H9 (cell line): ENCODE measurements around the gene FARP1. TPM values are rescaled to one million over a fixed set of nuclear protein-coding genes. Genes with fewer than 3 reads are reported as not detected.

ENCODE experiments used
- DNase-seq: peaks from one replicate; pipeline ENCODE4 v3.0.0-alpha.2; 2017
- H2AFZ ChIP-seq: one replicate; pipeline ENCODE4 v1.6.1; 2013; ENCODE audit warnings: mild to moderate bottlenecking, low read length, control low read depth, moderate library complexity
- H2AK5ac ChIP-seq: 2 replicates; pipeline ENCODE4 v1.6.1; 2013; ENCODE audit warnings: low read length, control low read depth, mixed read lengths; ENCODE audit not compliant: insufficient read length
- H2BK120ac ChIP-seq: one replicate; pipeline ENCODE4 v1.6.1; 2013; ENCODE audit warnings: low read depth, mild to moderate bottlenecking, low read length, control low read depth, inconsistent platforms; ENCODE audit not compliant: poor library complexity, severe bottlenecking
- H2BK12ac ChIP-seq: 2 replicates; pipeline ENCODE4 v1.6.1; 2013; ENCODE audit warnings: low read length, control low read depth, mixed read lengths, low read depth; ENCODE audit not compliant: insufficient read length
- H2BK15ac ChIP-seq: 2 replicates; pipeline ENCODE4 v1.6.1; 2013; ENCODE audit warnings: low read depth, low read length, control low read depth
- H2BK20ac ChIP-seq: one replicate; pipeline ENCODE4 v1.6.1; 2013; ENCODE audit warnings: low read depth, mild to moderate bottlenecking, low read length, control low read depth, inconsistent platforms; ENCODE audit not compliant: poor library complexity, severe bottlenecking
- H2BK5ac ChIP-seq: 2 replicates; pipeline ENCODE4 v1.6.1; 2013; ENCODE audit warnings: low read length, control low read depth, mixed read lengths; ENCODE audit not compliant: insufficient read length
- H3K14ac ChIP-seq: 2 replicates; pipeline ENCODE4 v1.6.1; 2013; ENCODE audit warnings: low read length, control low read depth; ENCODE audit not compliant: insufficient read depth
- H3K18ac ChIP-seq: 2 replicates; pipeline ENCODE4 v1.6.1; 2013; ENCODE audit warnings: low read depth, mild to moderate bottlenecking, mixed read lengths, low read length, control low read depth; ENCODE audit not compliant: insufficient read length
- H3K23ac ChIP-seq: 2 replicates; pipeline ENCODE4 v1.6.1; 2013; ENCODE audit warnings: low read length, control low read depth, mixed read lengths, low read depth; ENCODE audit not compliant: insufficient read length
- H3K23me2 ChIP-seq: 2 replicates; pipeline ENCODE4 v1.6.1; 2013; ENCODE audit warnings: low read depth, mild to moderate bottlenecking, mixed read lengths, low read length, control low read depth; ENCODE audit not compliant: insufficient read length, poor library complexity, severe bottlenecking
- H3K27ac ChIP-seq: 2 replicates; pipeline ENCODE4 v1.5.1; 2013; ENCODE audit warnings: low read length, control low read depth, mixed read lengths, low read depth; ENCODE audit not compliant: insufficient read length
- H3K27me3 ChIP-seq: 2 replicates; pipeline ENCODE4 v1.6.1; 2013; ENCODE audit warnings: low read length, control low read depth, inconsistent platforms; ENCODE audit not compliant: insufficient read depth
- H3K4ac ChIP-seq: 2 replicates; pipeline ENCODE4 v1.6.1; 2013; ENCODE audit warnings: low read depth, mild to moderate bottlenecking, control low read depth, inconsistent platforms, low read length, moderate library complexity
- H3K4me1 ChIP-seq: 2 replicates; pipeline ENCODE4 v1.6.1; 2013; ENCODE audit warnings: low read length, control low read depth, inconsistent platforms; ENCODE audit not compliant: insufficient read depth
- H3K4me2 ChIP-seq: 2 replicates; pipeline ENCODE4 v1.6.1; 2013; ENCODE audit warnings: low read length, control low read depth, mixed read lengths; ENCODE audit not compliant: insufficient read length, insufficient read depth
- H3K56ac ChIP-seq: 2 replicates; pipeline ENCODE4 v1.6.1; 2013; ENCODE audit warnings: low read depth, mild to moderate bottlenecking, mixed read lengths, low read length, control low read depth; ENCODE audit not compliant: insufficient read length
- H3K79me1 ChIP-seq: 2 replicates; pipeline ENCODE4 v1.6.1; 2013; ENCODE audit warnings: low read depth, mild to moderate bottlenecking, moderate library complexity, low read length, control low read depth, inconsistent platforms; ENCODE audit not compliant: insufficient read depth, poor library complexity, severe bottlenecking
- H3K79me2 ChIP-seq: 2 replicates; pipeline ENCODE4 v1.6.1; 2013; ENCODE audit warnings: low read length, control low read depth, inconsistent platforms; ENCODE audit not compliant: insufficient read depth
- H3K9ac ChIP-seq: 2 replicates; pipeline ENCODE4 v1.6.1; 2013; ENCODE audit warnings: low read length, control low read depth, mixed read lengths; ENCODE audit not compliant: insufficient read length; ENCODE audit errors: extremely low read depth
- H3K9me3 ChIP-seq: one replicate; pipeline ENCODE4 v1.6.1; 2013; ENCODE audit warnings: low read depth, low read length, inconsistent platforms; ENCODE audit not compliant: control insufficient read depth
- H3T11ph ChIP-seq: one replicate; pipeline ENCODE4 v1.6.1; 2013; ENCODE audit warnings: mild to moderate bottlenecking, low read length, control low read depth, inconsistent platforms
- H4K20me1 ChIP-seq: one replicate; pipeline ENCODE4 v1.6.1; 2013; ENCODE audit not compliant: control insufficient read depth, insufficient read length, insufficient read depth
- H4K5ac ChIP-seq: 2 replicates; pipeline ENCODE4 v1.6.1; 2013; ENCODE audit warnings: low read depth, mild to moderate bottlenecking, mixed read lengths, low read length, control low read depth; ENCODE audit not compliant: insufficient read length
- H4K8ac ChIP-seq: replicated peaks from 2 replicates; pipeline ENCODE4 v1.6.1; 2013; ENCODE audit warnings: low read length, control low read depth, mixed read lengths, low read depth; ENCODE audit not compliant: insufficient read length
- H4K91ac ChIP-seq: 2 replicates; pipeline ENCODE4 v1.6.1; 2013; ENCODE audit warnings: low read depth, mild to moderate bottlenecking, moderate library complexity, mixed read lengths, low read length, control low read depth; ENCODE audit not compliant: insufficient read length
- H3K27ac Mint-ChIP-seq, 3 experiments: 2 replicates in 2 of 3; 3 replicates in 1 of 3; pipeline ENCODE4 v1.8.0; 2020 to 2021; ENCODE audit warnings: mixed read lengths in 3 of 3, mild to moderate bottlenecking in 1 of 3, moderate library complexity in 1 of 3
- H3K27me3 Mint-ChIP-seq: 2 replicates; pipeline ENCODE4 v1.8.0; 2021; ENCODE audit warnings: low read depth, mild to moderate bottlenecking, moderate library complexity, mixed read lengths
- H3K36me3 Mint-ChIP-seq, 3 experiments: 2 replicates in 2 of 3; 3 replicates in 1 of 3; pipeline ENCODE4 v1.8.0; 2020 to 2021; ENCODE audit warnings: low read depth in 3 of 3, mixed read lengths in 3 of 3; ENCODE audit not compliant: insufficient read depth in 1 of 3
- H3K4me1 Mint-ChIP-seq, 2 experiments: 2 replicates each; pipeline ENCODE4 v1.8.0; 2020; ENCODE audit warnings: mixed read lengths in 2 of 2
- H3K4me3 Mint-ChIP-seq, 2 experiments: 2 replicates in 1 of 2; 3 replicates in 1 of 2; pipeline ENCODE4 v1.8.0; 2020 to 2021; ENCODE audit warnings: mild to moderate bottlenecking in 2 of 2, mixed read lengths in 2 of 2, moderate library complexity in 1 of 2
- H3K9me3 Mint-ChIP-seq, 2 experiments: 2 replicates in 1 of 2; 3 replicates in 1 of 2; pipeline ENCODE4 v1.8.0; 2020; ENCODE audit warnings: mild to moderate bottlenecking in 2 of 2, mixed read lengths in 2 of 2, moderate library complexity in 1 of 2
- WGBS: extraction: QIAGEN DNeasy Blood & Tissue Kit; methylation state at CpG from one replicate; pipeline ENCODE4 v1.1.7; 2013; ENCODE audit warnings: missing lambda C conversion rate, low lambda C conversion rate, mixed read lengths; ENCODE audit not compliant: insufficient read length; ENCODE audit errors: extremely low coverage; 5-methylcytosine and 5-hydroxymethylcytosine counted together
- total RNA-seq: library from RNA; stranded (reverse); gene quantifications from 2 replicates; pipeline ENCODE4 v1.2.1, GENCODE V29; 2021
- TF ChIP-seq, protein P1 (sequence below): fragments of 200-600 bp; sonication (generic); conservative IDR thresholded peaks from 3 replicates; pipeline ENCODE4 v1.8.0; 2021; ENCODE audit warnings: antibody characterized with exemption, mild to moderate bottlenecking

FARP1 gene
- total RNA-seq, 1 experiment from 2014 or later, result 95.9 TPM

DNA sequence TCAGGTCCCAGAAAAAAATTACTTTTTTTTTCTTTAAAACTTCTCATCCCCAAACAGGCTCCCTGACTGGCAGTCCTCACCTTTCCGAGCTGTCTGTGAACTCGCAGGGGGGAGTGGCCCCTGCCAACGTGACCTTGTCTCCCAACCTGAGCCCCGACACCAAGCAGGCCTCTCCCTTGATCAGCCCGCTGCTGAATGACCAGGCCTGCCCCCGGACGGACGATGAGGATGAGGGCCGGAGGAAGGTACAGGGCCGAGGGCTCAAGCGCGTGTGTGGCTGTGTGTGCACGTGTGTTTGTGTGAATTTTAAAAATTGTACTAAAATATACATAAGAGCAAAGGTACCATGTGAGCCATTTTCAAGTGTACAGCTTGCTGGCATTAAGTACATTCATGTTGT lies 266.4 kb downstream of the FARP1 start:
- H3K27ac Mint-ChIP-seq, result no peak overlapping the region
- Histone ChIP-seq H3K79me2 (no peaks in the 10 kb centered on the region), H3K4me1 (no peaks in the 10 kb centered on the region), H2BK15ac (no peak overlapping the region), H3K4me2 (no peak overlapping the region), H3K27me3 (no peaks in the 10 kb centered on the region), H2AK5ac (no peak overlapping the region), H3K27ac (no peak overlapping the region), H4K20me1 (no peaks in the 10 kb centered on the region), H4K5ac (no peak overlapping the region), H2BK5ac (no peak overlapping the region), H2BK12ac (no peak overlapping the region), H4K8ac (no peak overlapping the region), H3K9ac (no peak overlapping the region), H4K91ac (no peak overlapping the region), H3K4ac (no peak overlapping the region), H2BK20ac (no peak overlapping the region), H3K14ac (no peak overlapping the region), H3K56ac (no peak overlapping the region), H2AFZ (no peak overlapping the region), H2BK120ac (no peak overlapping the region), H3K9me3 (no peaks in the 10 kb centered on the region), H3T11ph (no peak overlapping the region), H3K79me1 (no peaks in the 10 kb centered on the region), H3K23me2 (no peaks in the 10 kb centered on the region), H3K23ac (no peak overlapping the region), H3K18ac (no peak overlapping the region)
- H3K4me3 Mint-ChIP-seq, result no peak overlapping the region
- H3K9me3 Mint-ChIP-seq, result no peaks in the 10 kb centered on the region
- WGBS, result no CpG with 5 or more reads among the region's 13 CpGs
- peaks cover 4 to 37% (median 36%) of the 10 kb centered on the region in 3 experiments; a peak in 6 of 7 replicates for H3K36me3 Mint-ChIP-seq
- no peak for DNase-seq
- no peaks in the 10 kb centered on the region; the same call in 1 of the 2 replicates for H3K27me3 Mint-ChIP-seq
- TF ChIP-seq, protein P1, sequence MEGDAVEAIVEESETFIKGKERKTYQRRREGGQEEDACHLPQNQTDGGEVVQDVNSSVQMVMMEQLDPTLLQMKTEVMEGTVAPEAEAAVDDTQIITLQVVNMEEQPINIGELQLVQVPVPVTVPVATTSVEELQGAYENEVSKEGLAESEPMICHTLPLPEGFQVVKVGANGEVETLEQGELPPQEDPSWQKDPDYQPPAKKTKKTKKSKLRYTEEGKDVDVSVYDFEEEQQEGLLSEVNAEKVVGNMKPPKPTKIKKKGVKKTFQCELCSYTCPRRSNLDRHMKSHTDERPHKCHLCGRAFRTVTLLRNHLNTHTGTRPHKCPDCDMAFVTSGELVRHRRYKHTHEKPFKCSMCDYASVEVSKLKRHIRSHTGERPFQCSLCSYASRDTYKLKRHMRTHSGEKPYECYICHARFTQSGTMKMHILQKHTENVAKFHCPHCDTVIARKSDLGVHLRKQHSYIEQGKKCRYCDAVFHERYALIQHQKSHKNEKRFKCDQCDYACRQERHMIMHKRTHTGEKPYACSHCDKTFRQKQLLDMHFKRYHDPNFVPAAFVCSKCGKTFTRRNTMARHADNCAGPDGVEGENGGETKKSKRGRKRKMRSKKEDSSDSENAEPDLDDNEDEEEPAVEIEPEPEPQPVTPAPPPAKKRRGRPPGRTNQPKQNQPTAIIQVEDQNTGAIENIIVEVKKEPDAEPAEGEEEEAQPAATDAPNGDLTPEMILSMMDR, result no peak
- H3K4me1 Mint-ChIP-seq, result peaks cover 7 to 11% of the 10 kb centered on the region in 2 experiments
